ENCODE data around the gene GLCE.

- no peak for TF ChIP-seq CTCF (IDR thresholded peaks at IDR 0.05)
- no peak for TF ChIP-seq POLR2A (IDR thresholded peaks at IDR 0.05)
Measured at GRCh38 chr15:69293741-69294615, 133.5 kb downstream of the GLCE start.

Measured in heart left ventricle (tissue), 13 donors.